Kidney epithelial cell (primary cell): ENCODE data around the gene PDCD1. TPM values are rescaled to one million over a fixed set of nuclear protein-coding genes. Genes with fewer than 3 reads are reported as not detected.
A peak's percentile ranks its signal among the peaks of the same experiment; 100 is the strongest.
"Not testable (repeated sequence)": the region's sequence is repeated elsewhere in the genome, so short reads cannot be mapped to it uniquely, and the experiment has no call there.

ENCODE experiments used
- DNase-seq: peaks from one replicate; pipeline ENCODE4 v3.0.0-alpha.2; 2010; ENCODE audit warnings: low read depth
- H3K27me3 ChIP-seq: 2 replicates; pipeline ENCODE4 v1.6.0; 2011; ENCODE audit warnings: low read length; ENCODE audit not compliant: control insufficient read depth, insufficient read depth
- H3K36me3 ChIP-seq: 2 replicates; pipeline ENCODE4 v1.5.1; 2011; ENCODE audit warnings: low read length; ENCODE audit not compliant: control insufficient read depth, insufficient read depth
- H3K4me3 ChIP-seq: 2 replicates; pipeline ENCODE4 v1.5.1; 2011; ENCODE audit warnings: low read depth, mild to moderate bottlenecking, control low read depth, low read length
- CTCF ChIP-seq: IDR thresholded peaks from 2 replicates; pipeline ENCODE4 v1.5.1; 2011; ENCODE audit warnings: mild to moderate bottlenecking, moderate library complexity, low read length, control low read depth, inconsistent platforms; ENCODE audit not compliant: insufficient read depth, poor library complexity, severe bottlenecking
- total RNA-seq: library from RNA; depleted of rRNA; stranded (reverse); fragments of >200 nt; gene quantifications from 2 replicates; pipeline ENCODE4 v1.2.3, GENCODE V29; 2015

The PDCD1 gene
- total RNA-seq, 1 donor from 2014 or later = 1.0 TPM

GRCh38 chr2:241803387-241804325, 55.0 kb downstream of the PDCD1 start:
- Histone ChIP-seq H3K27me3 (peaks cover 21% of the 10 kb centered on the region), H3K4me3 (peak overlapping the region; percentile 29), H3K36me3 (no peaks in the 10 kb centered on the region)
- no peak for DNase-seq
- TF ChIP-seq CTCF = no peak

- H3K36me3 ChIP-seq = no peaks in the 10 kb centered on the region
- H3K27me3 ChIP-seq = peaks cover 26% of the 10 kb centered on the region
- DNase-seq = no peak
- H3K4me3 ChIP-seq = no peak overlapping the region
- no peak for TF ChIP-seq CTCF
Observed at GRCh38 chr2:241802421-241803318, 56.0 kb downstream of the PDCD1 start.

DNA sequence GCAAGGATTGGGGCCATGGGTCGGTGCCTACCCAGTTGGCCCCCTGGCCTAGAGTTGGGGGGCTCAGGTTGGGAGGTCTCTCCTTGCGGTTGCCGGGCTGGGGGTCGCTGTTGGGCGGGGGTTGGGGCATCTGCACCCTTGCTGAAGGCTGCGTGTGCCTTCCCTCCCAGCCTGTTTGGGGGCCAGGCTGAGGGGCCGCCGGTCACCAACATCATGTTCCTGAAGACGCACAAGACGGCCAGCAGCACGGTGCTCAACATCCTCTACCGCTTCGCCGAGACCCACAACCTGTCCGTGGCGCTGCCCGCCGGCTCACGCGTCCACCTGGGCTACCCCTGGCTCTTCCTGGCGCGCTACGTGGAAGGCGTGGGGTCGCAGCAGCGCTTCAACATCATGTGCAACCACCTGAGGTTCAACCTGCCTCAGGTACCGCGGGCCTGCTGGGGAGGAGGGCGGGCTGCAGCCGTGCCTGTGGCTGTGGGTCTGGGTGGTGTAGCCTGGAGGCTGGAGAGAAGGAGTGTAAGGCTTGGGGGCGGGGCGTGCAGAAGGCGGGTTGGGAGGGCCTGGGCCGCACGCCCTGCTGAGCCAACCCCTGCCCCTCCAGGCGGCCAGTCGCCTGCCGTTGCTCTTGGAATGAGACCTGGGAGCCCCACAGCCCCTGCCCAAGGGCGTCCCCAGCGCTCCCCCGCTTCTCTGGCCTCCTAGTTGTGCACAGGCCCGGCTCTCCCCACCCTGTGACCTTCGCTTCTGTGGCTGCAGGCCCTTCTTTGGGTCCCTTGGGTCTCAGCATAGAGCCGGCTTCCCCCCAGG, 56.9 kb downstream of the PDCD1 start:
- peaks cover 26% of the 10 kb centered on the region for H3K27me3 ChIP-seq
- DNase-seq = no peak
- no peak for TF ChIP-seq CTCF
- no peak overlapping the region for H3K4me3 ChIP-seq
- H3K36me3 ChIP-seq = no peaks in the 10 kb centered on the region

GRCh38 chr2:241800198-241800903, 58.3 kb downstream of the PDCD1 start:
- not testable (repeated sequence) for H3K4me3 ChIP-seq, DNase-seq, H3K36me3 ChIP-seq
- H3K27me3 ChIP-seq = peaks cover 26% of the 10 kb centered on the region

Other genes starting within 250 kb of the PDCD1 start
- gene THAP4, start 221.7 kb downstream of the PDCD1 start, total RNA-seq = 43.3 and 51.7 TPM in 2 replicates
- gene ATG4B, start 221.2 kb downstream of the PDCD1 start, total RNA-seq = 62.6 and 120 TPM in 2 replicates
- 32.9 and 35.6 TPM in 2 replicates for gene DTYMK, start 172.1 kb downstream of the PDCD1 start, total RNA-seq
- 12.6 and 25.6 TPM in 2 replicates for gene ING5, start 156.9 kb downstream of the PDCD1 start, total RNA-seq
- gene D2HGDH, start 124.3 kb downstream of the PDCD1 start, total RNA-seq = 10.2 and 16.5 TPM in 2 replicates
- gene GAL3ST2, start 82.1 kb downstream of the PDCD1 start, total RNA-seq = not detected in 2 replicates
- not detected in 2 replicates for gene NEU4, start 49.7 kb downstream of the PDCD1 start, total RNA-seq
- gene RTP5, start 10.8 kb upstream of the PDCD1 start, total RNA-seq = not detected in 2 replicates